GM10248 (cell line): ENCODE measurements around the gene YWHAE.

ENCODE experiments used
- CTCF ChIA-PET: fragments of 300-600 bp; sonication (Branson Sonifier 250); formaldehyde crosslinking; extraction: SDS; loops from one replicate; lab custom pipeline; 2021; ENCODE audit warnings: antibody characterized with exemption; lab: Yijun Ruan, JAX
- POLR2A ChIA-PET: fragments of 350-650 bp; sonication (Branson Sonifier 250); formaldehyde crosslinking; extraction: SDS; loops from one replicate; lab custom pipeline; 2020; ENCODE audit warnings: antibody characterized with exemption; lab: Yijun Ruan, JAX
- DNase-seq: peaks from one replicate; pipeline ENCODE4 v3.0.0; 2012; ENCODE audit errors: extremely low spot score
- TF ChIP-seq, protein P1 (sequence below): IDR thresholded peaks from 2 replicates; pipeline ENCODE4 v1.5.1; 2012; ENCODE audit warnings: mild to moderate bottlenecking, low read depth; ENCODE audit errors: extremely low read depth, missing control alignments, control extremely low read depth

Gene YWHAE

GRCh38 chr17:1440921-1441320, 40.9 kb upstream of the YWHAE start:
- DNase-seq, result no peak
- TF ChIP-seq, protein P1, sequence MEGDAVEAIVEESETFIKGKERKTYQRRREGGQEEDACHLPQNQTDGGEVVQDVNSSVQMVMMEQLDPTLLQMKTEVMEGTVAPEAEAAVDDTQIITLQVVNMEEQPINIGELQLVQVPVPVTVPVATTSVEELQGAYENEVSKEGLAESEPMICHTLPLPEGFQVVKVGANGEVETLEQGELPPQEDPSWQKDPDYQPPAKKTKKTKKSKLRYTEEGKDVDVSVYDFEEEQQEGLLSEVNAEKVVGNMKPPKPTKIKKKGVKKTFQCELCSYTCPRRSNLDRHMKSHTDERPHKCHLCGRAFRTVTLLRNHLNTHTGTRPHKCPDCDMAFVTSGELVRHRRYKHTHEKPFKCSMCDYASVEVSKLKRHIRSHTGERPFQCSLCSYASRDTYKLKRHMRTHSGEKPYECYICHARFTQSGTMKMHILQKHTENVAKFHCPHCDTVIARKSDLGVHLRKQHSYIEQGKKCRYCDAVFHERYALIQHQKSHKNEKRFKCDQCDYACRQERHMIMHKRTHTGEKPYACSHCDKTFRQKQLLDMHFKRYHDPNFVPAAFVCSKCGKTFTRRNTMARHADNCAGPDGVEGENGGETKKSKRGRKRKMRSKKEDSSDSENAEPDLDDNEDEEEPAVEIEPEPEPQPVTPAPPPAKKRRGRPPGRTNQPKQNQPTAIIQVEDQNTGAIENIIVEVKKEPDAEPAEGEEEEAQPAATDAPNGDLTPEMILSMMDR, result no peak
- ChIA-PET CTCF (interaction anchor here (1.9 kb wide), 1 partner anchor 75 kb away, joined by 9 read pairs; no protein-coding TSS in a partner anchor), POLR2A (no interaction called here)

DNA sequence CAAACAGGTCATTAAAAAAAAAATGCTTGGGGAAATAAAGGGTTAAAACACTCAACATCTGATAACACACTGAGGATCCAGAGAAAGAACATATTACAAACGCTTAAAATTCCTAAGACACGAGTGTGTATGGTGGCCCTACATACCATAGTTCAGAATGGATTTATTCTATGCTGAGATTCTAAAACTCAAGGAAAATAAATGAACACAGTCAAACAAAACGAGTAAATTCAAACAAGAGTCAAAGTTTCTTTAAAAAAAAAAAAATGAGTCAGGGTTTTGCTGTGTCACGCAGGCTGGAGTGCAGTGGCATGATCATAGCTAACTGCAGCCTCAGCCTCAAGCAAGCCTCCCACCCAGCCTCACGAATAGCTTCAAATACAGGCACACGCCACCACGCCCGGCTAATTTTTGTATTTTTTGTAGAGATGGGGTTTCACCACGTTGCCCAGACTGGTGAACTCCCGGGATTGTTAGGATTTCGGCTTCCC, 38.6 kb upstream of the YWHAE start:
- ChIA-PET POLR2A (no interaction called here), CTCF (interaction anchor here (1.0 to 1.5 kb wide), 4 partner anchors 12 to 73 kb away, joined by 3 to 5 read pairs (median 4); partner anchors contain the start of gene CRK)
- DNase-seq, result no peak
- TF ChIP-seq, protein P1, result no peak

DNA sequence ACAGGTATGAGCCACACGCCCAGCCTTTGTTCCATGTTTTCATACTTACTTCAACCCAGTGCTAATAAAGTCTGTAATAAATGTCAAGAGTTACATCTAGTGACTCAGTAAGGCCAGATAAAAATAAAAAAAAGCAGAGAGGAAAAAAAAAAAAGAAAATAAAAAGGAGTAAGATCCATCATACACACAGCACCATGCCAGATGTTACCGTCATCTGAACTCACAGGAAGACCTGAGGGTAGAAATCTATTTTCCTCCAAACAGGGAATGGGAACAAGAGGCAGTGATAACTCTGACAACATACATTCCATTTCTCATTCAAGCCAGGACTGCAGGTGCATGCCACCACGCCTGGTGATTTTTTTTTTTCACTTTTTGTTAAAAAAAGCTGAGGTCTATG, 35.3 kb upstream of the YWHAE start:
- POLR2A ChIA-PET, result interaction anchor here (1.0 kb wide), 1 partner anchor 82 kb away, joined by 3 read pairs; no protein-coding TSS in a partner anchor
- TF ChIP-seq, protein P1, result no peak

DNA sequence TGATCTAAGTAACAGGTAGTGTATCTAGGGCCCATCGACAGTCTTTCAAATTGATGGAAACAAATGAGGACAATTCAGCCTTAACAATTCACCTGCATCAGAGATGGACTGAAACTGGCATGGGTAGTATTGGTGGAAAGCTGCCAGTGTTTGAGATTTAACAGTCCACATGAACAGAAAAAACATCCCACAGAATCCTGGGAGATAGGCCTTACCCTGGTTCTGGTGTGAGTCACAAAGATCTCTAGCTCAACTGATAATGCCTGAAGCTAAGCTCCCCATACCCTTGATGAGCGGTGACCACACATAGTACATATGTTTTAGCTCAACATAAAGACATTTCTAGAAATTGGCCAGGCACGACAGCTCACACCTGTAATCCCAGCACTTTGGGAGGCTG, 34.1 kb upstream of the YWHAE start:
- ChIA-PET CTCF (interaction anchor here (0.9 to 3.1 kb wide), 2 partner anchors 68 to 196 kb away, joined by 3 to 12 read pairs; no protein-coding TSS in a partner anchor), POLR2A (interaction anchor here (1.0 kb wide), 1 partner anchor 83 kb away, joined by 3 read pairs; no protein-coding TSS in a partner anchor)
- no peak for DNase-seq
- TF ChIP-seq, protein P1, result no peak

More for the DNA sequence above, 35.3 kb upstream of the YWHAE start:
- DNase-seq, result no peak
- CTCF ChIA-PET, result interaction anchor here (3.1 kb wide), 1 partner anchor 70 kb away, joined by 12 read pairs; no protein-coding TSS in a partner anchor

- ChIA-PET POLR2A (no interaction called here), CTCF (no interaction called here)
- TF ChIP-seq, protein P1, result no peak
- peak; percentile 35 for DNase-seq
Measured at GRCh38 chr17:1431631-1432104, 31.6 kb upstream of the YWHAE start.

GRCh38 chr17:1423456-1424135, 23.6 kb upstream of the YWHAE start:
- POLR2A ChIA-PET, result interaction anchor here (0.6 kb wide), 2 partner anchors 51 to 65 kb away, joined by 3 read pairs; no protein-coding TSS in a partner anchor
- TF ChIP-seq, protein P1, result no peak
- no peak for DNase-seq
- CTCF ChIA-PET, result interaction anchor here (1.0 to 2.3 kb wide), 5 partner anchors 9 to 151 kb away, joined by 3 to 7 read pairs (median 3); no protein-coding TSS in a partner anchor
